ENCODE measurements around the gene CSNK1G1.
"Not testable (repeated sequence)": the region's sequence is repeated elsewhere in the genome, so short reads cannot be mapped to it uniquely, and the experiment has no call there.

CSNK1G1 gene

DNA sequence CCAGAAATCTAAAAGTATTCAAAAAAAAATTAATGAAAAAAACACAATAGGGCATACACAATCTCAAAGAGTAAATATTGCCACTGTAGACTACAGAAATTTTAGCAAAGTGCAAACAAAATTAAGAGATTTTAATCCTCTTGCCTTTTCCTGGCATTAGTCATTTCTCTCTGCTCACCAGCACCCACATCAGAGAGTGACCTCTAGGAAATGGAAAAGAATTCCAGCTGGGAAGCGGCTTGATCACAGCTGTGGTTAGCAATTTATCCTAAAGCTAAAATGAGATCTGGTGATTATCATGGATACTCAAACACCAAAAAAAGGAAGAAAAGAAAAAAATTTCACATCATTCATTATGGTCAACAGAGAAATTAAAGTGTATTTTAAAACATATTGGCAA lies 7.5 kb downstream of the CSNK1G1 start:
- DNase-seq, result no peak

DNA sequence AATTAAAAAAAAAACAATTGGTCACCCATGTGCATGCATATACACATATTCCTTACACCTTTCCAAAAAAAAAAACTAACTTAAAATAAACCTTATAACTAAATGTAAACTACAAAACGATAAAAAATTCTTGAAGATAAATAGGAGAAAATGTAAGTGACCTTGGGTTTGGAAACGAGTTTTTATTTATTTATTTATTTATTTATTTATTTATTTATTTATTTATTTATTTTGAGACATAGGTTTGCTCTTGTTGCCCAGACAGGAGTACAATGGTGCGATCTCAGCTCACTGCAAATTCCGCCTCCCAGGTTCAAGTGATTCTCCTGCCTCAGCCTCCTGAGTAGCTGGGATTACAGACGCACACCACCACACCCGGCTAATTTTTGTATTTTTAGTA lies 9.7 kb downstream of the CSNK1G1 start:
- DNase-seq, result not testable (repeated sequence)

DNA sequence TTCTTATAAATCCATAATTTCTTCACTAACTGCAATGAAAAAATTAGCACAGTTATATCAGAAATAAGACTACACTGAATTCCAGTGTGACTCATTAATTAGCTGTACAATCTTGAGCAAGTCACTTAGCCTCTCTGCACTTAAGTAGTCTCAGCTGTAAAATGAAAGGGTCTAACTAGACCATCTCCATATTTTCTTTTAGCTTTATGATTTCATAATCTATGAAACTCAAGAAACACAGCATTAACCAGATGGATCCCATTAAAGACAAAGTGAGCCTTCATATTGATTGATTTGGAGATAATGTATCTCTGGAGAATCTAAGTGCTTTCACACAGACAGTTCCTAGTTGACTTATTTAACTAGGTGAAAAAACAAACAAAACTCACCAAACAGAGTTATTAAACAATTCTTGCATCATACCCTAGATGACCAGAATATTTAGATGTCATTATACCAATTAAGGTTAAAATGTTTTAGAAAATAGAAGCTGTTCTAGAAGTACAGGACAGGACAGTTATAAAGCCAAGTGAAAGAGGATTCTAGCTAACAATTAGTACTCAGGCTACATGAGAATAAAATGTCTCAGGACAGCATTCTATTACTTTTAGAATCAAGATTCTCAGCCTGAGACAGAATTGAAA lies 11.2 kb downstream of the CSNK1G1 start:
- DNase-seq, result no peak

DNA sequence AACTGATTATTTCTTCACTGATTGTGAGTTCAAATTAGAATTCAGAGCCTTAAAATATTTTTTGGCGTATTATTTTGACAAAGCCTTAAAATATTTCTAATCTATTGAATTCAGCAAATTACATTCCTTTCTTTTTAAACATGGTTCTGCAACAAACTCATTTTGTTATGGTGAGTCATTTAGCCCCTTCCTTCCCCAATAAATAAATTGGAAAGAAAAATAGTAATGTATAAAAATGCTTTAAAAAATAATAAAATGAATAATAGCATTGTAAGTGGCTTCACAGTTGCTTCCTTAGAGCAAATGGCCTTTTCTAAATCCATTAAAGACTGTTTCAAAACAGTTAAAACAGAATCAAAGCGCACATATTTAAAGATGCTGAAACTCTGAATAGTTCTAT lies 12.1 kb downstream of the CSNK1G1 start:
- no peak for DNase-seq

DNA sequence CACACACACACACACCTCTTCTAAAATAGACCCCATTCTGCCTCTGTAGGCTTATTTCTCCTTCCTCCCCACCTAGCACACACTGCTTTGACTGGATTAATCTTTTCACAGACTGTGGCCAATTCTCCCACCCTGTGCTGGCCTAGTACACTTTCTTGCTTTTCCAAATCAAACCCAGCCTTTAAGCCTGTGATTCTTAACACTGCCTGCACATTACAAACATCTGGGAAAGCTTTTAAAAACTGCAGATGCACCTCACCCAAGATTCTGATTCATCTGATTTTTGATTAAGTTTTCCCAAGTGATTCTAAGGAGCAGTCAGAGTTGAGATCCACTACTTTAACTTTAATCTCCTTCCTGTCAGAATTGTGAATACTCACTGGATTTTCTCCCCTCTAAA lies 12.8 kb downstream of the CSNK1G1 start:
- no peak for DNase-seq

DNA sequence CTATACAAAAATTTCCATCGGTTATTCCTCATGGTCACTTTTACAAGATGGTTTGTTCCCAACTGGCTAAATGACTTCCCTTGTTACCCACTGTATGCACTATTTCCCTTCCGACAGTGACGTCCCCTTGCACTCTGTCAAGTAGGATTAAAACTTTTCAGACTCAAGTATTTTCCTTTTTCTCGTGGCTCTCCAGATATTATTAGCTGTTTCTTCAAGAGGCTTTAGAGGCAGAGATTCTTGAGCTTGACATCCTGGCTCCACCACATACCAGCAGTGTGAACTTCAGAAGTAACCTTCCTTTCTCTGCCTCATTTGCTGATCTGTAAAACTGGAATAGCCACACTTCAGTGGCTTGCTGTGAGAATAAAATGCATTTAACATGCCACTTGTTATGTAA lies 14.0 kb downstream of the CSNK1G1 start:
- DNase-seq, result no peak

DNA sequence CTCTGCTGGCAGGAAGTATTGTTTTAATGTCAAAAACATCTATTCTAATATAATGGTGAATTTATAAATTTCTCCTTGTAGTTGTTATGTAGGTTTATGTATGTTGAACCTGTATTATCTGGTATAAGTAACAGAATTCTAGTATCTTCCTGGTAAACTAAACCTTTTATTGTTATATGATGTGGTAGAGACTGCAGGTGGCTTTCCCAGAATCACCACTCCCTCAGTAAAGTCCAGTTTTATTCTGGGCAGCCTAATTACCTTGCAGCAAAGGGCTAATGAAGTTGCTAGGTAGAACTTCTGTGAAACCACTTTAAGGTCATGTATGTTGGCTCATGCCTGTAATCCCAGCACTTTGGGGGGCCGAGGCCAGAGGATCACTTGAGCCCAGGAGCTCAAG lies 15.6 kb downstream of the CSNK1G1 start:
- DNase-seq, result no peak

DNA sequence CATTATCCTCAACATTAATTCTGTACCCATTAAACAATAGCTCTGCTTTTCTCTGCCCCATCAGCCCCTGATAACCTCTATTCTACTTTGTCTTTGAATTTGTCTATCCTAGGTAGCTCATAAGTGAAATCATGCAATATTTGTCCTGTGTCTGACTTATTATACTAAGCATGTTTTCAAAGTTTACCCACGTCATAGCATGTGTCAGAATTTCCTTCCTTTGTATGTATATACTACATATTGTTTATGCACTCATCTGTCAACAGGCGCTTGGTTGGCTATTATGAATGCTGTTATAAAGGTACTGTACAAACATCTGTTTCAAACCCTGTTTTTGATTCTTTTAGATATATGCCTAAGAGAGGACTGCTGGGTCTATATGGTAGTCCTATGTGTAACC lies 18.2 kb downstream of the CSNK1G1 start:
- DNase-seq, result no peak

DNA sequence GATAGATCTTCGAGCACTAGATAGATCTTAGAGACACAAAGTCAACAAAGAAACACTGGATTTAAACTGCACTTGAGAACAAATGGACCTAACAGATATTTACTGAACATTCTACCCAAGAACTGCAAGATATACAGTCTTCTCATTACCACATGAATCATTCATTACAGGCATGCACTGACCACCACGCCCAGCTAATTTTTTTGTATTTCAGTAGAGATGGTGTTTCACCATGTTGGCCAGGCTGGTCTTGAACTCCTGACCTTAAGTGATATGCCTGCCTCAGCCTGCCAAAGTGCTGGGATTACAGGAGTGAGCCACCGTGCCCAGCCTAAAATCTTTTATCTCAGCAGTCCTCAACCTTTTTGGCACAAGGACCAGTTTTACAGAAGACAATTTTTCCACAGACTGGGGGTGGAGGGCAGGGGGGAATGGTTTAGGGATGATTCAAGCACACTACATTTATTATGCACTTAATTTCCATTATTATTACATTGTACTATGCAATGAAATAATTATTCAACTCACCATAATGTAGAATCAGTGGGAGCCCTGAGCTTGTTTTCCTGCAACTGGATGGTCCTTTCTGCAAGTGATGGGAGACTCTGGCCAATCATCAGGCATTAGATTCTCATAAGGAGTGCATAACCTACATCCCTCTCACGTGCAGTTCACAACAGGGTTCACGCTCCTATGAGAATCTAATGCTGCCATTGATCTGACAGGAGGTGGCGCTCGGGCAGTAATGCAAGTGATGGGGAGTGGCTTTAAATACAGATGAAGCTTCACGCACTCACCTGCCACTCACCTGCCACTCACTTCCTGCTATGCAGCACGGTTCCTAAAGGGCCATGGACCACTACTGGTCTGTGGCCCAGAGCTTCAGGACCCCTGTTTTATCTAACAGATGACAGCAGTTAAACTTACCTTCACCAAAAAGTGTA lies 21.7 kb downstream of the CSNK1G1 start:
- no peak for DNase-seq

DNA sequence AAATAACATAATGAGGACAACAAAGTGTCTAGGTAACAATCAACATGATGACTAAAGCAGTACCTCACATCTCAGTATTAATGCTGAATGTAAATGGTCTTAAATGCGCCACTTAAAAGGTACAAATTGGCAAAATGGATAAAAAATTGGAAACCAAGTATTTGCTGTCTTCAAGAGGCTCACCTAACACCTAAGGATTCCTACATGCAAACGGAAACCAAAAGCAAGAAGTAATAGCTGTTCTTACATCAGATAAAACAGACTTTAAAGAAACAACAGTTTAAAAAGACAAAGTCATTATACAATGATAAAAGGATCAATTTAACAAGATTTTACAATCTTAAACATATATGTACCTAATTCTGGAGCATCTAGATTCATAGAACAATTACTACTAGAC lies 22.5 kb downstream of the CSNK1G1 start:
- DNase-seq, result no peak

DNA sequence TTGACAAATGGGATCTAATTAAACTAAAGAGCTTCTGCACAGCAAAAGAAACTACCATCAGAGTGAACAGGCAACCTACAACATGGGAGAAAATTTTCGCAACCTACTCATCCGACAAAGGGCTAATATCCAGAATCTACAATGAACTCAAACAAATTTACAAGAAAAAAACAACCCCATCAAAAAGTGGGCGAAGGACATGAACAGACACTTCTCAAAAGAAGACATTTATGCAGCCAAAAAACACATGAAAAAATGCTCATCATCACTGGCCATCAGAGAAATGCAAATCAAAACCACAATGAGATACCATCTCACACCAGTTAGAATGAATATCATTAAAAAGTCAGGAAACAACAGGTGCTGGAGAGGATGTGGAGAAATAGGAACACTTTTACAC lies 24.3 kb downstream of the CSNK1G1 start:
- DNase-seq, result not testable (repeated sequence)

DNA sequence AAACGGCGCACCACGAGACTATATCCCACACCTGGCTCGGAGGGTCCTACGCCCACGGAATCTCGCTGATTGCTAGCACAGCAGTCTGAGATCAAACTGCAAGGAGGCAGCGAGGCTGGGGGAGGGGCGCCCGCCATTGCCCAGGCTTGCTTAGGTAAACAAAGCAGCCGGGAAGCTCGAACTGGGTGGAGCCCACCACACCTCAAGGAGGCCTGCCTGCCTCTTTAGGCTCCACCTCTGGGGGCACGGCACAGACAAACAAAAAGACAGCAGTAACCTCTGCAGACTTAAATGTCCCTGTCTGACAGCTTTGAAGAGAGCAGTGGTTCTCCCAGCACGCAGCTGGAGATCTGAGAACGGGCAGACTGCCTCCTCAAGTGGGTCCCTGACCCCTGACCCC lies 29.0 kb downstream of the CSNK1G1 start:
- DNase-seq, result not testable (repeated sequence)

DNA sequence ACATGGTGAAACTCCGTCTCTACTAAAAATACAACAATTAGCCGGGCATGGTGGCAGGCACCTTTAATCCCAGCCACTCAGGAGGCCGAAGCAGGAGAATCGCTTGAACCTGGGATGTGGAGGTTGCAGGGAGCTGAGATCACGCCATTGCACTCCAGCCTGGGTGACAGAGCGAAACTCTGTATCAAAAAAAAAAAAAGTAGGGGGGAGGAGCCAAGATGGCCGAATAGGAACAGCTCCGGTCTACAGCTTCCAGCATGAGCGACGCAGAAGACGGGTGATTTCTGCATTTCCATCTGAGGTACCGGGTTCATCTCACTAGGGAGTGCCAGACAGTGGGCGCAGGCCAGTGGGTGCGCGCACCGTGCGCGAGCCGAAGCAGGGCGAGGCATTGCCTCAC lies 29.5 kb downstream of the CSNK1G1 start:
- DNase-seq, result not testable (repeated sequence)

DNA sequence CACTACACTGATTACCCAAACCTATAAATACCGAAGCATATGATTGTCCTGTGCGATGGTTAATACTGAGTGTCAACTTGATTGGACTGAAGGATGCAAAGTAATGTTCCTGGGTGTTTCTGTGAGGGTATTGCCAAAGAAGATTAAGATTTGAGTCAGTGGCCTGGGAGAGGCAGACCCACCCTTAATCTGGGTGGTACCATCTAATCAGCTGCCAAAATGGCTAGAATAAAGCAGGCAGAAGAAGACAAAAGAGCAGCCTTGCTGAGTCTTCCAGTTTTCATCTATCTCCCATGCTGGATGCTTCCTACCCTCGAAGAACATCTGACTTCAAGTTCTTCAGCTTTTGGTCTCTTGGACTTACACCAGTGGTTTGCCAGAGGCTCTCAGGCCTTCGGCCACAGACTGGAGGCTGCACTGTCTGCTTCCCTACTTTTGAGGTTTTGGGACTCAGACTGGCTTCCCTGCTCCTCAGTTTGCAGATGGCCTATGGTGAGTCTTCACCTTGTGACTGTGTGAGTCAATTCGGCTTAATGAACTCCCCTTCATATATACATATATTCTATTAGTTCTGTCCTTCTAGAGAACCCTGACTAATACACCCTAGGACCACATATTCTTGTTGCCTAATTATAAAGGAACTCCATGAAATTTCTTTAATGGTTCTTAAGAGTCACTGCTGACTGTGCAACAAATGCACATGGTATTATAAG lies 31.7 kb downstream of the CSNK1G1 start:
- no peak for DNase-seq

DNA sequence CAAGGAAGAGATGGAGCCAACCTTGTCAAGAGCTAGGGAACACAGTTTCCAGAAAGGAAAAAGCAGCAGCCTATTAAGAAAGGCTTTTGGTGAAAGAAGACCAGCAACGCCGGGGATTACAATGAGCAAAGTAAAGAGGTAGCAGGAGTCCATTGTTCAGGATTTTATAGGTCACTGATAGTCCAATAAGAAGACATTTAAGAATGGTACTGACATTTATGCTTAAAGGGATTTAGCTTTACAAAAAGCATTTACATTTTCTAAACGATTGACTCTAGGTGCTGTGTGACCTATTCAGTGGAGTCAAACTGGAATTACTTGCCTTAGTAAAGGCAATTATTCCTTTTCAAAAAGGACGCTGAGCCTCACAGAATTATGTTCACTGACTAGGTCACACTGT lies 40.8 kb downstream of the CSNK1G1 start:
- no peak for DNase-seq

DNA sequence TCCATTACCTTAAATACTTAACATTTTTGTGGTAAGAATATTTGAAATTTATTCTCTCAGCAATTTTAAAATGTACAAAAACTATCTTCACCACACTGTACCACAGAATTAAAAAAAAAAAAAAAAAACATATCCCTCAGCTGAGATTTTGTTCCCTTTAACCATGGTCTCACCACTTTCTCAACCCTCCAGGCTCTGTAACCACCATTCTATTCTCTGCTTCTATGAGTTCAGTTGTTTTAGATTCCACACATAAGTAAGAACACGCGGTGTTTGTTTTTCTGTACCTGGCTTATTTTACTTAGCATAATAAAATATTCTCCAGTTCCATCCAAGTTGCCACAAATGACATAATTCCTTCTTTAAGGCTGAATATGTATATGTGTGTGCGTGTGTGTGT lies 41.5 kb downstream of the CSNK1G1 start:
- no peak for DNase-seq

DNA sequence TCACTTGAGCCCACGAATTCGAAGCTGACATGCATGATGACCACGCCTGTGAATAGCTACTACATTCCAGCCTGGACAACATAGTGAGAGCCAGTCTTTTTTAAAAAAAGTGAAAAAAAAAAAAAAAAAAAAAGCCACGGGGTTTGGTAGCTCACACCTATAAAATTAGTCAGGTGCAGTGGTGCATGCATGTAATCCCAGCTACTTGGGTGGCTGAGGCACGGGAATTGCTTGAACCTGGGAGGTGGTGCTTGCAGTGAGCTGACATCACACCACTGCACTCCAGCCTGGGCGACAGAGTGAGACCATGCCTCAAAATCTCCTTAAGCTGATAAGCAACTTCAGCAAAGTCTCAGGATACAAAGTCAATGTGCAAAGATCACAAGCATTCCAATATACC lies 44.4 kb downstream of the CSNK1G1 start:
- DNase-seq, result no peak

DNA sequence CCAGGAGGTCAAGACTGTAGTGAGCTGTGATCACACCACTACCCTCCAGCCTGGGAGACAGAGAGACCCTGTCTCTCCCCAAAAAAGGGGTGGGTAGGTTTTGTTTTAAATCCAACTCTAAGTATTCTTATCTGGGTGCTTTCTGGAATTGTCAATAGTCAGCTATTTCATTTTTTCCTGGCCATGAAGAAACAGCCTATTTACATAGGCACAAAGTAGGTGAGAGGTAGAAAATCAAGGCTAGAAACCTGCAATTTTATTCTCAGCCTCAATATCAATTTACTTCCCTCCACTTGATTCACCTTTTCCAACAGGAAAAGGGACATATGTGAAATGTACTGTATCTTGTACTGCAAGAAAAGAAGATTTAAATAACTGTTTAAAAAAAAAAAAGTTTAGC lies 45.9 kb downstream of the CSNK1G1 start:
- no peak for DNase-seq

DNA sequence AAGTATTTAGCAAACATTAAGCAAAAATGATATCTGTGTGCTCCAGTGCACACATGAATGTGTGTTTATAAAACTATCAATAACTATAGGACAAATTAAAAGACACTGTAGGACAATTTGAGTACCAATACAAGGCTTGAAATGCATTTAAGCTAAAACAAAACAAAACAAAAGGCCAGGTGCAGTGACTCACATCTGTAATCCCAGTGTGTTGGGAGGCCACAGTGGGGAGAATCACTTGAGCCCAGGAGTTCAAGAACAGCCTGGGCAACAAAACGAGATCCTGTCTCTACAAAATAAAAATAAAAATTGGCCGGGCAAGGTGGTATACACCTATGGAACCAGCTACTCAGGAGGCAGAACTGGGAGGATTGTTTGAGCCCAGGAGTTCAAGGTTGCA lies 50.7 kb downstream of the CSNK1G1 start:
- no peak for DNase-seq

DNA sequence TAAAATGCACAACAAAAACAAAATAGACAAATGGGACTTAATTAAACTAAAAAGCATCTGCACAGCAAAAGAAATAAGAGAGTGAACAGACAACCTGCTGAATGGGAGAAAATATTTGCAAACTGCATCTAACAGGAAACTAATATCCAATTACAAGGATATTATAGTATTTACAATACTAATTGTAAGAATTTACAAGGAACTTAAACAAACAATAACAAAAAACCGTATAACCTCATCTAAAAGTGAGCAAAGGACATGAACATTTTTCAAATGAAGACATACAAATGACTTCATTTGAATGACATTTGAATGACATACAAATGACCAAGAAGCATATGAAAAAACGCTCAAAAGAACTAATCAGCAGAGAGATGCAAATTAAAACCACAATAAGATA lies 66.4 kb downstream of the CSNK1G1 start:
- DNase-seq, result no peak

DNA sequence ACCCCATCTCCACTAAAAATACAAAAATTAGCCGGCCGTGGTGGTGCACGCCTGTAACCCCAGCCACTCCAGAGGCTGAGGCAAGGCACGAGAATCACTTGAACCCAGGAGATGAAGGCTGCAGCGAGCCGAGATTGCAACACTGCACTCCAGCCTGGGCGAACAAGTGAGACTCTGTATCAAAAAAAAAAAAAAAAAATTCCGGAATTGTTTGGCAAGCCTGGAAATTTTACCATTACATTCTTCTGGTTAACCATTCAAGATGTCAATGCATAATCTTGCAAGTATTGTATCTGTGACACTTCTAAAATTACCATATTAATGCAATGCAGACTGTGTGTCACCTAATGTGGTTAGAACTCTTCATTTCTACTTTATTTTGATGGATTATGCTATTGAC lies 67.0 kb downstream of the CSNK1G1 start:
- no peak for DNase-seq

DNA sequence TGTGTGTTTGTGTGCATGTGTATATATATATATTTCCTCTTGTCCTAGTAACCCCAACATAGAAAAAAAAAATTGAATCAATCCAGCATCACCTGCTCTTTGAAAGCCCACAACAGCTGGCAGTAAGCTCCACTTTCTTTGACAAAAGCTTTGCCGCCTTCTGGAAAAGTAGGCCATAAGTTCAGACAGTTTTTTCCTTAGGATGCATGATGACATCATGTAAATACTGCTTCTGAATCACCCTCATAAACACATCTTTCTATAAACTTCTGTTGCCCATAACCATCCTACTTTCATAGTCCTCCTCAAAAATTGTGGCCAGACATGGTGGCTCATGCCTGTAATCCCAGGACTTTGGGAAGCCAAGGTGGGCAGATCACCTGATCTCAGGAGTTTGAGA lies 67.4 kb downstream of the CSNK1G1 start:
- DNase-seq, result no peak

DNA sequence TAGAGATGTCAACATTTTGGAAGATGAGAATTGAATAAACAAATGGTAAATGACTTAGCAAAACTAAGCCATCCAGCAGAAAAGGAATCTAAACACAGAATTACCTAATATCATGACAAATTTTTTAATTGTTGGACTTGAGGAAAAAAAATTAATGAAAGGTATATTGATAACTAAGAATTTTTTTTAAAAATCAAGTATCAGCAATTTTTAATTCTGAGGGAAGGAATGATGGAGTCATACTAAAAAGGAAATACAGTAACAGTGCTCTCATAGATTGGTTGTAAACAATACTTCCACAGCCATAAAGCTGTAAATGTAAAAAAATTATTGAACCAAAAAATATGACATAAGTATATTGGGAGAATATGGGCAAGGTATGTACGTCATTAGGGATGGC lies 68.0 kb downstream of the CSNK1G1 start:
- no peak for DNase-seq

DNA sequence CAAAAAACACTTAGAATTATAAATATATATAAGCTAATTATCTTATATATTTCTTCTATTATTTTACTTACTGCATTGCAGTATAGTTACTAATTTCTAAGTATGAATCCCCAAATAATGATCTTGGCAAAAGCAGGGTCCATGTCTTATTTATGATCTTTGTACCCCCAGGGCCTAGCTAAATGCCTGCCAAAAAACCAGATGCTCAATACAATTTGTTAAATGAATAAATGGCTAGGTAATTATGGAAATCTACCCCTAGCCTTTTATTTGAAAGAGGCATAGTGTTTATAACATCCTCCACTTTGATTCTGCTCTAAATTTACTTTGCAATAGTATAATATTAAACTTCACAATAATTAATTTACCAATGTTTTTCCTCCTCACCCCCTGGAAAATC lies 69.5 kb downstream of the CSNK1G1 start:
- DNase-seq, result no peak

Measured in activated gamma-delta T cell (primary cell).